Activated CD8-positive, alpha-beta T cell treated with anti-CD3 and anti-CD28 coated beads for 36 hours (primary cell): ENCODE measurements around the gene MPC1. TPM values are rescaled to one million over a fixed set of nuclear protein-coding genes. Genes with fewer than 3 reads are reported as not detected.

ENCODE experiments used
- ATAC-seq: fragments of 200-7000 bp; cut with Tn5 transposase; one replicate; pipeline ENCODE4 v1.10.0; 2021; ENCODE audit warnings: mild to moderate bottlenecking, moderate library complexity
- CTCF ChIA-PET: fragments of 350-600 bp; sonication (Branson Sonifier 250); formaldehyde crosslinking; loops from one replicate; lab custom pipeline; 2021; ENCODE audit warnings: antibody characterized with exemption; lab: Charles Lee
- POLR2A ChIA-PET: fragments of 350-600 bp; sonication (Branson Sonifier 250); formaldehyde crosslinking; loops from one replicate; lab custom pipeline; 2021; ENCODE audit warnings: antibody characterized with exemption; lab: Charles Lee
- DNase-seq: peaks from one replicate; pipeline ENCODE4 v3.0.0-alpha.2; 2020
- H3K27ac Mint-ChIP-seq: one replicate; pipeline ENCODE4 v1.8.0; 2021; ENCODE audit warnings: mild to moderate bottlenecking, mixed read lengths
- H3K27me3 Mint-ChIP-seq: one replicate; pipeline ENCODE4 v1.8.0; 2021; ENCODE audit warnings: mixed read lengths
- H3K36me3 Mint-ChIP-seq: one replicate; pipeline ENCODE4 v1.8.0; 2021; ENCODE audit warnings: low read depth, mixed read lengths
- H3K4me1 Mint-ChIP-seq: one replicate; pipeline ENCODE4 v1.8.0; 2021; ENCODE audit warnings: low read depth, mixed read lengths
- H3K4me3 Mint-ChIP-seq: one replicate; pipeline ENCODE4 v1.8.0; 2021; ENCODE audit warnings: mild to moderate bottlenecking, moderate library complexity, mixed read lengths
- H3K9me3 Mint-ChIP-seq: one replicate; pipeline ENCODE4 v1.8.0; 2021; ENCODE audit warnings: mixed read lengths
- intact Hi-C: fragments of 100-400 bp; cut with micrococcal nuclease; formaldehyde crosslinking; loops from one replicate; pipeline ENCODE4 v1.10.0; 2022
- total RNA-seq, 2 experiments: library from RNA; stranded (reverse); gene quantifications; one replicate each; pipeline ENCODE4 v1.2.3, GENCODE V29; 2021
- TF ChIP-seq, protein P1 (sequence below): fragments of 200-600 bp; IDR thresholded peaks from one replicate; pipeline ENCODE4 v1.8.0; 2022; ENCODE audit warnings: antibody characterized with exemption, mild to moderate bottlenecking

Gene MPC1
- total RNA-seq: 10 to 100 TPM; 17.4 to 20.3 TPM

DNA sequence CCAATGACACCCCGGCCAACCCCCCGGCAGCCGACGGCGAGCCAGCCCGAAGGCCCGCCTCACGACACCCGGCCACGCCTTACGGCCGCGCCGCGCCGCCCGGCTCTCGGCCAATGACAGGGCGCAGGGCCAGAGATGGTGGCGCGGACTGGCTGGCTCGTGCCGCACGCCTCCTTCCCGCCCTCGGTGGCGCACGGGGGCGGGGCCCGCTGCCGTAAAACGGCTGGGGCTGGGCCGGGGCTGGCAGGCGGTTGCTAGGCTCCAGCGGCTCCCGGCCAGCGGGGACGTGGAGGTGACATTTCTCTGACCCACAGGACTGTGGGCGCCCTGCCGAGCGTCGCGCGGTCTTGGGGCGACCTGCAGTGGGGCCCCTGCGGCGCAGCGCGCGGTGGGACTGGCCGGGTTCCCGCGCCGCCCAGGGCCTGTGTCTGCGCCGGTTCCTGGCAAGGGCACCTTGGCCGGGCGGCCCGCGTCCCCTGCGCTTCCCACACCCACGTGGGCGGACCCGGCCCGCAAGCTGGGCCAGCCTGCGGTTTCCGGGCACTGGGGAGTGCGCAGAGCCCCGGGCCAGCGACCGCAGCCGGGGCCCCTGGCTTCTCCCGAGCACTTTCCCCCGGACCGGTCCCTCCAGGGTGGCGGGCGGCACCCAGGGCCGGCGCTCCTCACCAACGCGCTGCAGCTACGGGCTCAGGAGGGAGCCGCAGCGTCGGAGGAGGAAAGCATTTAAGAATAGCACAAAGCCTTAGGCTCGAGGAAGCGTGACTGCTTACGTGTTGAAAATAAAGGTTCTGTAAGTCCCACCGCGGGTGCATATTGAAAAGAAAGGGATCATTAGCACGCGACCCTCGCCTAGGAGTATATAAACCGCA, at the start of gene MPC1:
Gene MPC1, minus strand, starts transcription at position 8 of the 869 bp plus-strand sequence. CDS start 64 bp downstream, outside the sequence.
- intact Hi-C loops: loop anchor here (5.0 kb wide), 2 partner anchors 41 to 71 kb away; partner anchors contain the start of gene SFT2D1

DNA sequence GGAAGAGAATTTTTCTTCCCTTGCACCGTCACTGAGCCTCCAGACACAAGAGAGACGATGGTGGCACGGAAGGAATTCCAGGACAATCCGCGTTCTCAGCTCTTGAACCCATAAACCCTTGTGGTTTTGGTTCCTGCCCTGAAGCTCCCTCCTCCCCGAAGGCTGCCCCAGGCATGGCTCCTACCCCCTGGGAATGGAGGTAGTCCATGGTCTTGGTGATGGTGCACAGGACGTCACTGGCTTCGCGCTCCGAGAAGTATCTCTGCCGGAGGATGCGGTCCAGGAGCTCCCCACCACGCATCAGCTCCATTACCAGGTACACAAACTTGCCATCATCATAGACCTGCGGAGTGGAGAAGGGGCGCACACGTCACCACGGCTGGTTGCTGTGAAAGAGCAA, 47.5 kb upstream of the MPC1 start:
- H3K36me3 Mint-ChIP-seq: no peaks in the 10 kb centered on the region
- no peak overlapping the region for H3K27ac Mint-ChIP-seq
- peaks cover 4% of the 10 kb centered on the region for H3K9me3 Mint-ChIP-seq
- TF ChIP-seq, protein P1, sequence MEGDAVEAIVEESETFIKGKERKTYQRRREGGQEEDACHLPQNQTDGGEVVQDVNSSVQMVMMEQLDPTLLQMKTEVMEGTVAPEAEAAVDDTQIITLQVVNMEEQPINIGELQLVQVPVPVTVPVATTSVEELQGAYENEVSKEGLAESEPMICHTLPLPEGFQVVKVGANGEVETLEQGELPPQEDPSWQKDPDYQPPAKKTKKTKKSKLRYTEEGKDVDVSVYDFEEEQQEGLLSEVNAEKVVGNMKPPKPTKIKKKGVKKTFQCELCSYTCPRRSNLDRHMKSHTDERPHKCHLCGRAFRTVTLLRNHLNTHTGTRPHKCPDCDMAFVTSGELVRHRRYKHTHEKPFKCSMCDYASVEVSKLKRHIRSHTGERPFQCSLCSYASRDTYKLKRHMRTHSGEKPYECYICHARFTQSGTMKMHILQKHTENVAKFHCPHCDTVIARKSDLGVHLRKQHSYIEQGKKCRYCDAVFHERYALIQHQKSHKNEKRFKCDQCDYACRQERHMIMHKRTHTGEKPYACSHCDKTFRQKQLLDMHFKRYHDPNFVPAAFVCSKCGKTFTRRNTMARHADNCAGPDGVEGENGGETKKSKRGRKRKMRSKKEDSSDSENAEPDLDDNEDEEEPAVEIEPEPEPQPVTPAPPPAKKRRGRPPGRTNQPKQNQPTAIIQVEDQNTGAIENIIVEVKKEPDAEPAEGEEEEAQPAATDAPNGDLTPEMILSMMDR: no peak
- no peak overlapping the region for H3K4me3 Mint-ChIP-seq
- POLR2A ChIA-PET: interaction anchor here (1.1 kb wide), 1 partner anchor 11 kb away, joined by 4 read pairs; no protein-coding TSS in a partner anchor
- CTCF ChIA-PET: no interaction called here
- DNase-seq: no peak
- ATAC-seq: no peak
- no peaks in the 10 kb centered on the region for H3K27me3 Mint-ChIP-seq
- H3K4me1 Mint-ChIP-seq: peaks cover under 1% of the 10 kb centered on the region
- intact Hi-C loops: no loop called here

More for the DNA sequence above, at the start of gene MPC1:
- peak; percentile 95 for DNase-seq
- Mint-ChIP-seq H3K9me3 (no peaks in the 10 kb centered on the region), H3K27ac (peak within 1 kb of the TSS; percentile 65), H3K4me1 (peaks cover 7% of the 10 kb centered on the region), H3K27me3 (no peaks in the 10 kb centered on the region), H3K36me3 (no peaks in the 10 kb centered on the region), H3K4me3 (peak within 1 kb of the TSS; percentile 82)
- ChIA-PET CTCF (interaction anchor here (0.9 to 1.6 kb wide), 2 partner anchors 18 to 49 kb away, joined by 3 to 5 read pairs; no protein-coding TSS in a partner anchor), POLR2A (interaction anchor here (1.5 kb wide), 1 partner anchor 41 kb away, joined by 5 read pairs; no protein-coding TSS in a partner anchor)
- TF ChIP-seq, protein P1: no peak
- ATAC-seq: peak; percentile 94

DNA sequence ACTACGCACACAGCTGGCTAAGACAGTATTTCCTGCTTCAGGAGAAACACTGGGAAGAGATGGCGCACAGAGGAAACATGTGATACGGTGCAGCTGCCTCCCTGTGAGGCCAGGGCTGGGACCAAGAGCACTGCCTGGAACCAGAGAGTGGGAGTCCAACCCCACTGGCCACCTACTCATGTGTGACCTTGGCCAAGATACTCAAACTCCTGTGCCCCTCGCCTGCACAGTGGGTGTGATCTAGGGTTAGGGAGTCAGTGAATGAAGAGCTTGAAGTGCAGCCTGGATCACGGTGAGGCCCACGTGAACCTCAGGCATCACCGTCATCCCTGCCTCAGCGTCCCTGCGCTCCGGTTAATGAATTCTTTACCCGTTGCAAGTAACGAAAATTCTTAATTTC, 41.7 kb upstream of the MPC1 start:
- ChIA-PET POLR2A (interaction anchor here (1.2 kb wide), 1 partner anchor 11 kb away, joined by 3 read pairs; no protein-coding TSS in a partner anchor), CTCF (interaction anchor here (0.9 kb wide), 1 partner anchor 110 kb away, joined by 3 read pairs; no protein-coding TSS in a partner anchor)
- no peaks in the 10 kb centered on the region for H3K36me3 Mint-ChIP-seq
- ATAC-seq: no peak
- peaks cover 4% of the 10 kb centered on the region for H3K9me3 Mint-ChIP-seq
- no peak for DNase-seq
- peaks cover 19% of the 10 kb centered on the region for H3K4me1 Mint-ChIP-seq
- intact Hi-C loops: no loop called here
- TF ChIP-seq, protein P1: no peak
- H3K27me3 Mint-ChIP-seq: no peaks in the 10 kb centered on the region
- no peak overlapping the region for H3K4me3 Mint-ChIP-seq
- no peak overlapping the region for H3K27ac Mint-ChIP-seq

DNA sequence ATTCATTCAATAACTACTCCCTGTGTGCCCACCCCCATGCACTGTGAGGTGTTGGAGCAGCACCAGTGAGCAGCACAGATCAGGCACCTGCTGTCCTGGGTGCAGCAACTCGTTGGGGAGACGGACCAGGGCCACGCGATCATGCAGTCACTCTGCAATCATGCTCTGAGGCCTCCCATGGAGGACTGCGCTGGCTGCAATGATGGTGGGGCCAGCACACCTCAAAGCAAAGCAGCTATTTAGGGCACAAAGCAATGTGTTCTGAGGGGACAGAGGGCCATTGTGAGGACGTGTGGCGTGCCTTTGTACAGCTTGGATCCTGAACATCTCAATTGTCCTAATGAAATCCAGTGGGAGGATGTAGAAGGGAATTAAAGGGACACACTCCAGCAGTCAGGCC, 41.0 kb upstream of the MPC1 start:
- Mint-ChIP-seq H3K36me3 (no peaks in the 10 kb centered on the region), H3K4me1 (peaks cover 25% of the 10 kb centered on the region), H3K9me3 (peaks cover 2% of the 10 kb centered on the region), H3K27ac (no peak overlapping the region), H3K27me3 (no peaks in the 10 kb centered on the region), H3K4me3 (no peak overlapping the region)
- CTCF ChIA-PET: interaction anchor here (1.4 kb wide), 1 partner anchor 12 kb away, joined by 3 read pairs; no protein-coding TSS in a partner anchor
- TF ChIP-seq, protein P1: no peak
- POLR2A ChIA-PET: interaction anchor here (1.2 kb wide), 1 partner anchor 11 kb away, joined by 3 read pairs; no protein-coding TSS in a partner anchor
- no peak for ATAC-seq
- intact Hi-C loops: no loop called here
- DNase-seq: no peak
